Activated B cell treated with CpG ODN at 0.5 μM for 24 hours (primary cell): ENCODE data around the gene STRN3. TPM values are rescaled to one million over a fixed set of nuclear protein-coding genes. Genes with fewer than 3 reads are reported as not detected.

Source experiments
- ATAC-seq: fragments of 200-7000 bp; cut with Tn5 transposase; one replicate; pipeline ENCODE4 v1.10.0; 2021; ENCODE audit warnings: low read depth, mild to moderate bottlenecking, moderate library complexity
- CTCF ChIA-PET: fragments of 350-600 bp; sonication (Branson Sonifier 250); formaldehyde crosslinking; loops from one replicate; lab custom pipeline; 2021; ENCODE audit warnings: antibody characterized with exemption; lab: Charles Lee
- POLR2A ChIA-PET: fragments of 350-600 bp; sonication (Branson Sonifier 250); formaldehyde crosslinking; loops from one replicate; lab custom pipeline; 2021; ENCODE audit warnings: antibody characterized with exemption; lab: Charles Lee
- DNase-seq: peaks from one replicate; pipeline ENCODE4 v3.0.0; 2022
- H3K27ac Mint-ChIP-seq: one replicate; pipeline ENCODE4 v1.8.0; 2020; ENCODE audit warnings: mixed read lengths
- H3K27me3 Mint-ChIP-seq: one replicate; pipeline ENCODE4 v1.8.0; 2021; ENCODE audit warnings: mixed read lengths
- H3K36me3 Mint-ChIP-seq: one replicate; pipeline ENCODE4 v1.8.0; 2021; ENCODE audit warnings: low read depth, mixed read lengths
- H3K4me1 Mint-ChIP-seq: one replicate; pipeline ENCODE4 v1.8.0; 2021; ENCODE audit warnings: mixed read lengths
- H3K4me3 Mint-ChIP-seq: one replicate; pipeline ENCODE4 v1.8.0; 2020; ENCODE audit warnings: mild to moderate bottlenecking, mixed read lengths
- H3K9me3 Mint-ChIP-seq: one replicate; pipeline ENCODE4 v1.8.0; 2020; ENCODE audit warnings: mixed read lengths
- CTCF ChIP-seq: fragments of 200-600 bp; IDR thresholded peaks from one replicate; pipeline ENCODE4 v1.8.0; 2022; ENCODE audit warnings: antibody characterized with exemption, mild to moderate bottlenecking
- intact Hi-C: fragments of 100-400 bp; cut with micrococcal nuclease; formaldehyde crosslinking; loops from one replicate; pipeline ENCODE4 v1.15.1; 2024
- total RNA-seq: library from RNA; stranded (reverse); gene quantifications from 2 replicates; pipeline ENCODE4 v1.2.3, GENCODE V29; 2022

The STRN3 gene
- total RNA-seq, 1 donor from 2014 or later, result 31.0 TPM

DNA sequence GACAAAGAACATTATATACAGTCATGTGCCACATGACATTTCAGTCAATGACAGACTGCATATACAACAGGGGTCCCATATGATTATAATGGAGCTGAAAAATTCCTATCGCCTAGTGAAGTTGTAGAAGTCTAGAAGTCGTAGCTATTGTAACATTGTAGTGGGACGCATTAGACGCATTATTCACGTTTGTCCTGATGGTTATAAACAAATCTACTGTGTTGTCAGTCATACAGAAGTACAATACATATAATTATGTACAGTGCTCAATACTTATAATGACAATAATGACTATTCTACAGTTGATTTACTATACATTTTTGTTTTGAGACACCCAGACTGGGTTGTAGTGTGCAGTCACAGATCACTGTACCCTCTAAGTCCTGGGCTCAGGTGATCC, 64.8 kb downstream of the STRN3 start:
- DNase-seq (no peak), ATAC-seq (no peak)
- intact Hi-C loops, result no loop called here
- Mint-ChIP-seq H3K36me3 (peaks cover 40% of the 10 kb centered on the region), H3K9me3 (peaks cover 9% of the 10 kb centered on the region), H3K4me1 (peaks cover 49% of the 10 kb centered on the region), H3K4me3 (no peak overlapping the region), H3K27ac (no peak overlapping the region), H3K27me3 (no peaks in the 10 kb centered on the region)
- CTCF ChIA-PET, result no interaction called here
- POLR2A ChIA-PET, result no interaction called here
- no peak for TF ChIP-seq CTCF

DNA sequence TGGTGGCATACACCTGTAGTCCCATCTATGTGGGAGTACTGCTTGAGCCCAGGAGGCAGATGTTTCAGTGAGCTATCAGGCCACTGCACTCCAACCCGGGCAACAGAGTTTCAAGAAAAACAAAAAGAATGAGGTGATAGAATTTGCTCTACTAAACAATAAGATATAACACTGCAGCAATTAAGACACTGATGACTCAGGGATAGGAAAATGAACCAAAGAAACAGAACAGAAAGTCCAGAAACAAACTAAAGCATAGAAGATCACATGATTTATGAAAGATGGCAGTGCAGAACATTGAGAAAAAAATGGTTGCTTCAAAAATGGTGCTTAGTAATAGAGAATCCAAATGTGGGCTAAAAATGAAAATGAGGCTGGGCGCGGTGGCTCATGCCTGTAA, 66.0 kb downstream of the STRN3 start:
- peaks cover 38% of the 10 kb centered on the region for H3K36me3 Mint-ChIP-seq
- intact Hi-C loops, result no loop called here
- H3K4me3 Mint-ChIP-seq, result no peak overlapping the region
- H3K27me3 Mint-ChIP-seq, result no peaks in the 10 kb centered on the region
- ATAC-seq, result peak; percentile 31
- no peak overlapping the region for H3K27ac Mint-ChIP-seq
- CTCF ChIA-PET, result interaction anchor here (0.7 kb wide), 1 partner anchor 131 kb away, joined by 3 read pairs; no protein-coding TSS in a partner anchor
- no peak for DNase-seq
- peaks cover 51% of the 10 kb centered on the region for H3K4me1 Mint-ChIP-seq
- peaks cover 3% of the 10 kb centered on the region for H3K9me3 Mint-ChIP-seq
- no peak for TF ChIP-seq CTCF
- POLR2A ChIA-PET, result no interaction called here

- Mint-ChIP-seq H3K4me1 (peaks cover 43% of the 10 kb centered on the region), H3K27ac (peak overlapping the region; percentile 37), H3K9me3 (no peaks in the 10 kb centered on the region), H3K27me3 (no peaks in the 10 kb centered on the region), H3K36me3 (peaks cover 35% of the 10 kb centered on the region), H3K4me3 (no peak overlapping the region)
- intact Hi-C loops, result no loop called here
- ChIA-PET CTCF (no interaction called here), POLR2A (interaction anchor here (1.6 kb wide), 1 partner anchor 67 kb away, joined by 5 read pairs; the partner anchor contains the start of gene STRN3)
- DNase-seq (no peak), ATAC-seq (no peak)
- no peak for TF ChIP-seq CTCF
Observed at GRCh38 chr14:30958555-30959407, 67.4 kb downstream of the STRN3 start.

GRCh38 chr14:30957813-30958370, 68.3 kb downstream of the STRN3 start:
- no peak overlapping the region for H3K4me3 Mint-ChIP-seq
- POLR2A ChIA-PET, result interaction anchor here (1.6 kb wide), 1 partner anchor 68 kb away, joined by 5 read pairs; the partner anchor contains the start of gene STRN3
- no peaks in the 10 kb centered on the region for H3K9me3 Mint-ChIP-seq
- CTCF ChIA-PET, result no interaction called here
- ATAC-seq (no peak), DNase-seq (no peak)
- no peak for TF ChIP-seq CTCF
- peaks cover 41% of the 10 kb centered on the region for H3K4me1 Mint-ChIP-seq
- no peak overlapping the region for H3K27ac Mint-ChIP-seq
- peaks cover 35% of the 10 kb centered on the region for H3K36me3 Mint-ChIP-seq
- intact Hi-C loops, result no loop called here
- H3K27me3 Mint-ChIP-seq, result no peaks in the 10 kb centered on the region

DNA sequence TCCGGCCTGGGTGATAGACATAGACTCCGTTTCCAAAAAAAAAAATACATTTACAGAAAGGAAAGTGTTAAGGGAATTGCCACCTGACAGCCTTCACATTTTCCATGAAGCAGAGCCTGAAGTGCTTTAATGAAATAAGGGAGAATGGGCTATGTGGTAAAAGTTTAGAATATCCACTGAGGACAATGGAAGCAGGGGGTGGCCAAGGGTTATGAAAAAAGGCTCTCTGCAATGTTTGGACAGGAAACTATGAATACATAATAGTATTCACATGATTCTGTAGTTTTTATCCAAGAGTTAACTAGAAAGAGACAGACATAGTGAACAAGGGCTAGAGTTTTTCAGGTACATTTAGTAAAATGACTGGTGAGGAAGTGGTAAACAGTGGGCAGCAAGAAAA, 76.5 kb downstream of the STRN3 start:
- no peak for TF ChIP-seq CTCF
- H3K27ac Mint-ChIP-seq, result no peak overlapping the region
- no peaks in the 10 kb centered on the region for H3K9me3 Mint-ChIP-seq
- no peak for ATAC-seq
- no peak overlapping the region for H3K4me3 Mint-ChIP-seq
- no peaks in the 10 kb centered on the region for H3K4me1 Mint-ChIP-seq
- peaks cover 79% of the 10 kb centered on the region for H3K36me3 Mint-ChIP-seq
- intact Hi-C loops, result no loop called here
- DNase-seq, result no peak
- POLR2A ChIA-PET, result no interaction called here
- CTCF ChIA-PET, result no interaction called here
- no peaks in the 10 kb centered on the region for H3K27me3 Mint-ChIP-seq
